Measurements from ENCODE around the gene EPS15. TPM values are rescaled to one million over a fixed set of nuclear protein-coding genes. Genes with fewer than 3 reads are reported as not detected.
A peak's percentile ranks its signal among the peaks of the same experiment; 100 is the strongest.

EPS15 gene
- total RNA-seq, 3 donors from 2014 or later = 50.0 to 85.5 (median 54.0) TPM

DNA sequence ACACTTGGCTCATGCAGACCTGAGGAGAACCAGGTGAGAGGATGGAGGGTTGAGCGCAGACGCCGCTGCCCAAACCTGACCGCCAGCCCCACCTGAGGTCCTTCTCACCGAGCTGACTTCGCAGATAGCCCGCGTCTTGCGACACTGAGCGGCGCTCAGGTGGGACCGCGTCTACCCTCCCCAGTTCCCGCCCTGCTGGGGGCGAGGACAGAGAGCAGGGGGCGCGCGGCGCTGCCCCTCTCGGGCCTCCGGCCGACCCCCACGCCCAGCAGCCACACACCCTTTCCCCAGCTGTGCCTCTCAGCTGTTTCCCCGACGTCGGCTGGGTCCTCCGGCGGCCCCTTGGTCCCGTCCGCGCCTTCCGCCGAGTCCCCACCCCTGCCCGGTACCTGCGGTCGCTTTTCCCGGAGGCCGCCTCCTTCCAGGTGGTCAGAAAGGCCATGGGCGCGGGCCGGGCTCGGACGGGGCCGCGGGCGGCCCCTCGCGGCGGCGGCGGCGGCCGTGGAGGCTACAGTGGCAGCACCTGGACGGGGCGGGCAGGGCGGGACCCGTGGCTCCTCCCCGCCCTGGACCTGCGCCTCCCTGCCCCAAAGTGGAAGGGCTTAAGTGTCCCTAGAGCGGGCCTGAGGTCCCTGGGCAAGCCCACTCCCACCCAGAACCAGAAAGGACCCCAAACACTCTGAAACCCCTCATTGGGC is 174.3 kb downstream of the EPS15 start:
- Histone ChIP-seq H3K9me3 (no peaks in the 10 kb centered on the region), H3K4me3 (no peak overlapping the region), H3K36me3 (ENCODE audit: low read depth) (no peaks in the 10 kb centered on the region), H3K4me1 (ENCODE audit: low read depth) (peaks cover 3% of the 10 kb centered on the region)
- intact Hi-C loops (cut with DNase I, micrococcal nuclease) = no loop called here
- ATAC-seq (peak; percentile 92), DNase-seq (peak; percentile 68 to 80 (median 70))
- TF ChIP-seq, protein P1, sequence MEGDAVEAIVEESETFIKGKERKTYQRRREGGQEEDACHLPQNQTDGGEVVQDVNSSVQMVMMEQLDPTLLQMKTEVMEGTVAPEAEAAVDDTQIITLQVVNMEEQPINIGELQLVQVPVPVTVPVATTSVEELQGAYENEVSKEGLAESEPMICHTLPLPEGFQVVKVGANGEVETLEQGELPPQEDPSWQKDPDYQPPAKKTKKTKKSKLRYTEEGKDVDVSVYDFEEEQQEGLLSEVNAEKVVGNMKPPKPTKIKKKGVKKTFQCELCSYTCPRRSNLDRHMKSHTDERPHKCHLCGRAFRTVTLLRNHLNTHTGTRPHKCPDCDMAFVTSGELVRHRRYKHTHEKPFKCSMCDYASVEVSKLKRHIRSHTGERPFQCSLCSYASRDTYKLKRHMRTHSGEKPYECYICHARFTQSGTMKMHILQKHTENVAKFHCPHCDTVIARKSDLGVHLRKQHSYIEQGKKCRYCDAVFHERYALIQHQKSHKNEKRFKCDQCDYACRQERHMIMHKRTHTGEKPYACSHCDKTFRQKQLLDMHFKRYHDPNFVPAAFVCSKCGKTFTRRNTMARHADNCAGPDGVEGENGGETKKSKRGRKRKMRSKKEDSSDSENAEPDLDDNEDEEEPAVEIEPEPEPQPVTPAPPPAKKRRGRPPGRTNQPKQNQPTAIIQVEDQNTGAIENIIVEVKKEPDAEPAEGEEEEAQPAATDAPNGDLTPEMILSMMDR (IDR thresholded peaks at IDR 0.05) = no peak

DNA sequence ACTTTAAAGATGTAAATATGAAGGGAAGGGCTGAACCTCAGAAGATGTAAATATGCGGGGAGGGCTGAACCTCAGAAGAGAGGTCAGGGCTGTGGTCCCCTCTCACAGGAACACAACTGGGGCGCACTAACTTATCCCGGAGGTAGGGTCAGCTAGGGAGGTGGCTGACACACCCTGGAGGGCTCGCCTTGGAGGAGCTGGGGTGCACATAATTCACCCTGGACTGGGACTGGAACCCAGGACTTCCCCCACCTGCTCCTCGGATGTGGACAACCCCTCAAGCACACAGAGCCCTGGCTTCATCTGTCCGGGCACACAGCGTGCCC is 174.8 kb downstream of the EPS15 start:
- no peak for DNase-seq
- Histone ChIP-seq H3K4me3 (no peak overlapping the region), H3K4me1 (ENCODE audit: low read depth) (peaks cover 3% of the 10 kb centered on the region), H3K9me3 (no peaks in the 10 kb centered on the region), H3K36me3 (ENCODE audit: low read depth) (no peaks in the 10 kb centered on the region)
- intact Hi-C loops (cut with DNase I, micrococcal nuclease) = no loop called here
- ATAC-seq = no peak
- TF ChIP-seq, protein P1 (IDR thresholded peaks at IDR 0.05) = no peak

DNA sequence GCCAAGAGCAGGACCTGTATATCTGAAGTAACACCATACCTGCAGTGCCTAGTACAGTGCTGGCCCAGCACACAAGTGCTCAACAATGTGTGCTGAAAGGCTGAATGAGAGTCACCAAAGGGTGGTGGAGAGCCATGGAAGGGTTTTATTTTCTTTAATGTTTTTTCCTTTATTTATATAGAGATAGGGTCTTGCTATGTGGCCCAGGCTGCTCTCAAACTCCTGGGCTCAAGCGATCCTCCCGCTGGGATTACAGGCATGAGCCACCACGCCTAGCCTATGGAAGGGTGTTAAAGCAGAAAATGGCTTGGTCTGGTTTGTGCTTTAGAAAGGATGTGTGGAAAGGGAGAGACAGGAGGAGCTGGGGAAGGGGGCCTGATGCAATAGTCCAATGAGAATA is 175.4 kb downstream of the EPS15 start:
- no peaks in the 10 kb centered on the region for H3K36me3 ChIP-seq (ENCODE audit: low read depth)
- TF ChIP-seq, protein P1 (IDR thresholded peaks at IDR 0.05) = no peak
- peaks cover 3% of the 10 kb centered on the region for H3K4me1 ChIP-seq (ENCODE audit: low read depth)
- no peaks in the 10 kb centered on the region for H3K9me3 ChIP-seq
- DNase-seq (no peak), ATAC-seq (no peak)
- intact Hi-C loops (cut with DNase I, micrococcal nuclease) = no loop called here
- H3K4me3 ChIP-seq = no peak overlapping the region

DNA sequence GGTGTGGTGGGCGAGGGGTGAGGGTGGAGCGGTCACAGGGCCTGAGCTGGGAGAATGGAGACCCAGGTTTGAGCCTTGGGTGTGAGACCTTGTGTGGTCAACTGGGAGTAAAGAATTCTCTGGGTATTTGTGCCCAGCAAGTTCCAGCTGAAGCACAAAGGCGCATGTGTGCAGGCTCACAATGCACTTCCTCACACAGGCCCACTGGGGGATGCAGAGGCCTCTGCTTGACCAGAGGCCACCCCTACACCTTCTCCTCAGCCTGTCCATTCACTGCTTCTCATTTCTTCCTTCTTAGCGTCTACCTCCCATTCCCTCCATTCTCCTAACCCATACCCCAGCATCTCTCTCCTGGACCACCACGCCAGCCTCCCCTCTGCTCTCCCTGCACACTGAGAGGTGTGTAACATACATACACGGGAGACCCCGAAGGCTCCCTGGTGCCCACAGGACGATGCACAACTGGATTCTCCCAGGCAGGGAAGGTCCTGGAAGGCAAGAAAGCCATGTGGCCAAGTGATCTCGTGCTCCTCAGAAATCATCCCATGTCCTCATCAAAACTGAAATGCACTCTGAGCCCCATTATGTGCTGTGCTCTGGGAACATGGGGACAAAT is 176.4 kb downstream of the EPS15 start:
- intact Hi-C loops (cut with DNase I, micrococcal nuclease) = no loop called here
- DNase-seq (no peak), ATAC-seq (no peak)
- Histone ChIP-seq H3K36me3 (ENCODE audit: low read depth) (no peaks in the 10 kb centered on the region), H3K4me3 (no peak overlapping the region), H3K9me3 (no peaks in the 10 kb centered on the region), H3K4me1 (ENCODE audit: low read depth) (peaks cover 3% of the 10 kb centered on the region)
- TF ChIP-seq, protein P1 (IDR thresholded peaks at IDR 0.05) = no peak

DNA sequence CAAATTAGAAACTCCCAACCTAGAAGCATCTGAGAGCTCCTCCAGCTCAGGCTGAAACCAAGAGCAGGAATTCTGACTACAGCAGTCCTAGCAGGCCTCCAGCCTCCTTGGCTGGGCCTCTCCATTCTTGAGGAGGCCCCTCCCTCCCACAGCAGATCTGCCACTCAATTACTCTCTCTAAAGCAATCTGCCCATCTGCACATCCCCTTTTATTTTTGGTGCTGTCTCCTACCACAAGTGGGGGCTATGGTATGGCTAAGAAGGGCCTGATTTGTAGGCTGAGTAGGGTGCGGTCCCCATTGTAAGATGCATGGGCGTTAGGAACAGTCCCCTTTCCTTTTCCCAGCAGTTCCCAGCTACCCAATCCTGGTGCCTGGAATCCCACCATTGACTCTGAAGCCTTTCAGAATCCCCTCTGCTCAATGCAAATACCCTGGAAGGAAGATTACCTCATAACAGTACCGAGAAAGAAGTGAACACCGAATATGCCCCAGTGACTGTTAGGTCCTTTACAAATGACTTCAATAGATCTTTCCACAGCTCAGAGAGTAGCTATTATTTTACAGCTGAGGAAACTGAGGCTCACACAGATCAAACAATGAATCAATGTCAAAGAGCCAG is 177.1 kb downstream of the EPS15 start:
- Histone ChIP-seq H3K4me3 (no peak overlapping the region), H3K9me3 (no peaks in the 10 kb centered on the region), H3K36me3 (ENCODE audit: low read depth) (no peaks in the 10 kb centered on the region), H3K4me1 (ENCODE audit: low read depth) (peaks cover 3% of the 10 kb centered on the region)
- intact Hi-C loops (cut with DNase I, micrococcal nuclease) = no loop called here
- TF ChIP-seq, protein P1 (IDR thresholded peaks at IDR 0.05) = no peak
- ATAC-seq = no peak
- DNase-seq = no peak

Measured in mucosa of descending colon (tissue), 3 donors.